NCI-H1694 treated with DMSO at 0.1 percent for 48 hours (cell line): ENCODE measurements around the gene LMX1A.

Experiments
- DNase-seq: peaks from one replicate; lab custom pipeline; 2025; lab: John Stamatoyannopoulos, UW

LMX1A gene

GRCh38 chr1:165218731-165219130 lies 137.8 kb downstream of the LMX1A start:
- no peak for DNase-seq

- DNase-seq, result no peak
Observed at GRCh38 chr1:165217958-165218357, 138.6 kb downstream of the LMX1A start.

- DNase-seq, result no peak
Observed at GRCh38 chr1:165216254-165216653, 140.3 kb downstream of the LMX1A start.

- DNase-seq, result no peak
Observed at GRCh38 chr1:165215676-165216075, 140.8 kb downstream of the LMX1A start.

GRCh38 chr1:165212229-165212628 lies 144.3 kb downstream of the LMX1A start:
- DNase-seq, result no peak

- no peak for DNase-seq
Observed at GRCh38 chr1:165207853-165208515, 148.5 kb downstream of the LMX1A start.

- no peak for DNase-seq
Observed at GRCh38 chr1:165205145-165205544, 151.4 kb downstream of the LMX1A start.

- no peak for DNase-seq
Observed at GRCh38 chr1:165204548-165204947, 152.0 kb downstream of the LMX1A start.

GRCh38 chr1:165191087-165191486 lies 165.4 kb downstream of the LMX1A start:
- DNase-seq, result no peak

- no peak for DNase-seq
Observed at GRCh38 chr1:165189913-165190312, 166.6 kb downstream of the LMX1A start.

- no peak for DNase-seq
Observed at GRCh38 chr1:165189011-165189410, 167.5 kb downstream of the LMX1A start.

- no peak for DNase-seq
Observed at GRCh38 chr1:165187031-165188009, 169.2 kb downstream of the LMX1A start.

- DNase-seq, result no peak
Observed at GRCh38 chr1:165185161-165185889, 171.2 kb downstream of the LMX1A start.

- DNase-seq, result no peak
Observed at GRCh38 chr1:165182975-165183374, 173.5 kb downstream of the LMX1A start.

GRCh38 chr1:165179306-165179705 lies 177.2 kb downstream of the LMX1A start:
- no peak for DNase-seq

- peak; percentile 28 for DNase-seq
Observed at GRCh38 chr1:165174491-165174890, 182.0 kb downstream of the LMX1A start.

GRCh38 chr1:165173818-165174217 lies 182.7 kb downstream of the LMX1A start:
- no peak for DNase-seq

GRCh38 chr1:165173409-165173808 lies 183.1 kb downstream of the LMX1A start:
- DNase-seq, result no peak

- DNase-seq, result no peak
Observed at GRCh38 chr1:165172666-165173065, 183.8 kb downstream of the LMX1A start.

GRCh38 chr1:165169729-165170128 lies 186.8 kb downstream of the LMX1A start:
- DNase-seq, result no peak

- no peak for DNase-seq
Observed at GRCh38 chr1:165169028-165169427, 187.5 kb downstream of the LMX1A start.

- no peak for DNase-seq
Observed at GRCh38 chr1:165168467-165168866, 188.0 kb downstream of the LMX1A start.
